H9 (cell line): ENCODE results near the gene DCAF5. TPM values are rescaled to one million over a fixed set of nuclear protein-coding genes. Genes with fewer than 3 reads are reported as not detected.

ENCODE experiments used
- DNase-seq: peaks from one replicate; pipeline ENCODE4 v3.0.0-alpha.2; 2017
- H2AFZ ChIP-seq: one replicate; pipeline ENCODE4 v1.6.1; 2013; ENCODE audit warnings: mild to moderate bottlenecking, low read length, control low read depth, moderate library complexity
- H2AK5ac ChIP-seq: 2 replicates; pipeline ENCODE4 v1.6.1; 2013; ENCODE audit warnings: low read length, control low read depth, mixed read lengths; ENCODE audit not compliant: insufficient read length
- H2BK120ac ChIP-seq: one replicate; pipeline ENCODE4 v1.6.1; 2013; ENCODE audit warnings: low read depth, mild to moderate bottlenecking, low read length, control low read depth, inconsistent platforms; ENCODE audit not compliant: poor library complexity, severe bottlenecking
- H2BK12ac ChIP-seq: 2 replicates; pipeline ENCODE4 v1.6.1; 2013; ENCODE audit warnings: low read length, control low read depth, mixed read lengths, low read depth; ENCODE audit not compliant: insufficient read length
- H2BK15ac ChIP-seq: 2 replicates; pipeline ENCODE4 v1.6.1; 2013; ENCODE audit warnings: low read depth, low read length, control low read depth
- H2BK20ac ChIP-seq: one replicate; pipeline ENCODE4 v1.6.1; 2013; ENCODE audit warnings: low read depth, mild to moderate bottlenecking, low read length, control low read depth, inconsistent platforms; ENCODE audit not compliant: poor library complexity, severe bottlenecking
- H2BK5ac ChIP-seq: 2 replicates; pipeline ENCODE4 v1.6.1; 2013; ENCODE audit warnings: low read length, control low read depth, mixed read lengths; ENCODE audit not compliant: insufficient read length
- H3K14ac ChIP-seq: 2 replicates; pipeline ENCODE4 v1.6.1; 2013; ENCODE audit warnings: low read length, control low read depth; ENCODE audit not compliant: insufficient read depth
- H3K18ac ChIP-seq: 2 replicates; pipeline ENCODE4 v1.6.1; 2013; ENCODE audit warnings: low read depth, mild to moderate bottlenecking, mixed read lengths, low read length, control low read depth; ENCODE audit not compliant: insufficient read length
- H3K23ac ChIP-seq: 2 replicates; pipeline ENCODE4 v1.6.1; 2013; ENCODE audit warnings: low read length, control low read depth, mixed read lengths, low read depth; ENCODE audit not compliant: insufficient read length
- H3K23me2 ChIP-seq: 2 replicates; pipeline ENCODE4 v1.6.1; 2013; ENCODE audit warnings: low read depth, mild to moderate bottlenecking, mixed read lengths, low read length, control low read depth; ENCODE audit not compliant: insufficient read length, poor library complexity, severe bottlenecking
- H3K27ac ChIP-seq: 2 replicates; pipeline ENCODE4 v1.5.1; 2013; ENCODE audit warnings: low read length, control low read depth, mixed read lengths, low read depth; ENCODE audit not compliant: insufficient read length
- H3K27me3 ChIP-seq: 2 replicates; pipeline ENCODE4 v1.6.1; 2013; ENCODE audit warnings: low read length, control low read depth, inconsistent platforms; ENCODE audit not compliant: insufficient read depth
- H3K4ac ChIP-seq: 2 replicates; pipeline ENCODE4 v1.6.1; 2013; ENCODE audit warnings: low read depth, mild to moderate bottlenecking, control low read depth, inconsistent platforms, low read length, moderate library complexity
- H3K4me1 ChIP-seq: 2 replicates; pipeline ENCODE4 v1.6.1; 2013; ENCODE audit warnings: low read length, control low read depth, inconsistent platforms; ENCODE audit not compliant: insufficient read depth
- H3K4me2 ChIP-seq: 2 replicates; pipeline ENCODE4 v1.6.1; 2013; ENCODE audit warnings: low read length, control low read depth, mixed read lengths; ENCODE audit not compliant: insufficient read length, insufficient read depth
- H3K56ac ChIP-seq: 2 replicates; pipeline ENCODE4 v1.6.1; 2013; ENCODE audit warnings: low read depth, mild to moderate bottlenecking, mixed read lengths, low read length, control low read depth; ENCODE audit not compliant: insufficient read length
- H3K79me1 ChIP-seq: 2 replicates; pipeline ENCODE4 v1.6.1; 2013; ENCODE audit warnings: low read depth, mild to moderate bottlenecking, moderate library complexity, low read length, control low read depth, inconsistent platforms; ENCODE audit not compliant: insufficient read depth, poor library complexity, severe bottlenecking
- H3K79me2 ChIP-seq: 2 replicates; pipeline ENCODE4 v1.6.1; 2013; ENCODE audit warnings: low read length, control low read depth, inconsistent platforms; ENCODE audit not compliant: insufficient read depth
- H3K9ac ChIP-seq: 2 replicates; pipeline ENCODE4 v1.6.1; 2013; ENCODE audit warnings: low read length, control low read depth, mixed read lengths; ENCODE audit not compliant: insufficient read length; ENCODE audit errors: extremely low read depth
- H3K9me3 ChIP-seq: one replicate; pipeline ENCODE4 v1.6.1; 2013; ENCODE audit warnings: low read depth, low read length, inconsistent platforms; ENCODE audit not compliant: control insufficient read depth
- H3T11ph ChIP-seq: one replicate; pipeline ENCODE4 v1.6.1; 2013; ENCODE audit warnings: mild to moderate bottlenecking, low read length, control low read depth, inconsistent platforms
- H4K20me1 ChIP-seq: one replicate; pipeline ENCODE4 v1.6.1; 2013; ENCODE audit not compliant: control insufficient read depth, insufficient read length, insufficient read depth
- H4K5ac ChIP-seq: 2 replicates; pipeline ENCODE4 v1.6.1; 2013; ENCODE audit warnings: low read depth, mild to moderate bottlenecking, mixed read lengths, low read length, control low read depth; ENCODE audit not compliant: insufficient read length
- H4K8ac ChIP-seq: replicated peaks from 2 replicates; pipeline ENCODE4 v1.6.1; 2013; ENCODE audit warnings: low read length, control low read depth, mixed read lengths, low read depth; ENCODE audit not compliant: insufficient read length
- H4K91ac ChIP-seq: 2 replicates; pipeline ENCODE4 v1.6.1; 2013; ENCODE audit warnings: low read depth, mild to moderate bottlenecking, moderate library complexity, mixed read lengths, low read length, control low read depth; ENCODE audit not compliant: insufficient read length
- H3K27ac Mint-ChIP-seq, 3 experiments: 2 replicates in 2 of 3; 3 replicates in 1 of 3; pipeline ENCODE4 v1.8.0; 2020 to 2021; ENCODE audit warnings: mixed read lengths in 3 of 3, mild to moderate bottlenecking in 1 of 3, moderate library complexity in 1 of 3
- H3K27me3 Mint-ChIP-seq: 2 replicates; pipeline ENCODE4 v1.8.0; 2021; ENCODE audit warnings: low read depth, mild to moderate bottlenecking, moderate library complexity, mixed read lengths
- H3K36me3 Mint-ChIP-seq, 3 experiments: 2 replicates in 2 of 3; 3 replicates in 1 of 3; pipeline ENCODE4 v1.8.0; 2020 to 2021; ENCODE audit warnings: low read depth in 3 of 3, mixed read lengths in 3 of 3; ENCODE audit not compliant: insufficient read depth in 1 of 3
- H3K4me1 Mint-ChIP-seq, 2 experiments: 2 replicates each; pipeline ENCODE4 v1.8.0; 2020; ENCODE audit warnings: mixed read lengths in 2 of 2
- H3K4me3 Mint-ChIP-seq, 2 experiments: 2 replicates in 1 of 2; 3 replicates in 1 of 2; pipeline ENCODE4 v1.8.0; 2020 to 2021; ENCODE audit warnings: mild to moderate bottlenecking in 2 of 2, mixed read lengths in 2 of 2, moderate library complexity in 1 of 2
- H3K9me3 Mint-ChIP-seq, 2 experiments: 2 replicates in 1 of 2; 3 replicates in 1 of 2; pipeline ENCODE4 v1.8.0; 2020; ENCODE audit warnings: mild to moderate bottlenecking in 2 of 2, mixed read lengths in 2 of 2, moderate library complexity in 1 of 2
- WGBS: extraction: QIAGEN DNeasy Blood & Tissue Kit; methylation state at CpG from one replicate; pipeline ENCODE4 v1.1.7; 2013; ENCODE audit warnings: missing lambda C conversion rate, low lambda C conversion rate, mixed read lengths; ENCODE audit not compliant: insufficient read length; ENCODE audit errors: extremely low coverage; 5-methylcytosine and 5-hydroxymethylcytosine counted together
- total RNA-seq: library from RNA; stranded (reverse); gene quantifications from 2 replicates; pipeline ENCODE4 v1.2.1, GENCODE V29; 2021
- TF ChIP-seq, protein P1 (sequence below): fragments of 200-600 bp; sonication (generic); conservative IDR thresholded peaks from 3 replicates; pipeline ENCODE4 v1.8.0; 2021; ENCODE audit warnings: antibody characterized with exemption, mild to moderate bottlenecking

DCAF5 gene
- total RNA-seq, 1 experiment from 2014 or later: 31.4 TPM

GRCh38 chr14:69115407-69116185 is 37.3 kb downstream of the DCAF5 start:
- Histone ChIP-seq H4K20me1 (no peaks in the 10 kb centered on the region), H4K91ac (no peak overlapping the region), H3K23me2 (no peaks in the 10 kb centered on the region), H3K4me1 (no peaks in the 10 kb centered on the region), H3K27me3 (no peaks in the 10 kb centered on the region), H3K4me2 (no peak overlapping the region), H2BK12ac (no peak overlapping the region), H3K27ac (no peak overlapping the region), H2AFZ (no peak overlapping the region), H2BK120ac (no peak overlapping the region), H3K14ac (no peak overlapping the region), H3K23ac (no peak overlapping the region), H3K4ac (no peak overlapping the region), H2BK20ac (no peak overlapping the region), H3K79me1 (no peaks in the 10 kb centered on the region), H2BK15ac (no peak overlapping the region), H2AK5ac (no peak overlapping the region), H3K9ac (no peak overlapping the region), H3K79me2 (no peaks in the 10 kb centered on the region), H4K8ac (no peak overlapping the region), H3K56ac (no peak overlapping the region), H3T11ph (no peak overlapping the region), H4K5ac (no peak overlapping the region), H3K18ac (no peak overlapping the region), H3K9me3 (no peaks in the 10 kb centered on the region), H2BK5ac (no peak overlapping the region)
- DNase-seq: no peak
- Mint-ChIP-seq H3K9me3 (no peaks in the 10 kb centered on the region), H3K27me3 (no peaks in the 10 kb centered on the region), H3K4me3 (no peak overlapping the region), H3K4me1 (no peaks in the 10 kb centered on the region), H3K36me3 (peaks cover 0 to 19% (median 10%) of the 10 kb centered on the region in 3 experiments; a peak in 5 of 7 replicates), H3K27ac (no peak overlapping the region)
- WGBS: no CpG with 5 or more reads among the region's 3 CpGs
- TF ChIP-seq, protein P1, sequence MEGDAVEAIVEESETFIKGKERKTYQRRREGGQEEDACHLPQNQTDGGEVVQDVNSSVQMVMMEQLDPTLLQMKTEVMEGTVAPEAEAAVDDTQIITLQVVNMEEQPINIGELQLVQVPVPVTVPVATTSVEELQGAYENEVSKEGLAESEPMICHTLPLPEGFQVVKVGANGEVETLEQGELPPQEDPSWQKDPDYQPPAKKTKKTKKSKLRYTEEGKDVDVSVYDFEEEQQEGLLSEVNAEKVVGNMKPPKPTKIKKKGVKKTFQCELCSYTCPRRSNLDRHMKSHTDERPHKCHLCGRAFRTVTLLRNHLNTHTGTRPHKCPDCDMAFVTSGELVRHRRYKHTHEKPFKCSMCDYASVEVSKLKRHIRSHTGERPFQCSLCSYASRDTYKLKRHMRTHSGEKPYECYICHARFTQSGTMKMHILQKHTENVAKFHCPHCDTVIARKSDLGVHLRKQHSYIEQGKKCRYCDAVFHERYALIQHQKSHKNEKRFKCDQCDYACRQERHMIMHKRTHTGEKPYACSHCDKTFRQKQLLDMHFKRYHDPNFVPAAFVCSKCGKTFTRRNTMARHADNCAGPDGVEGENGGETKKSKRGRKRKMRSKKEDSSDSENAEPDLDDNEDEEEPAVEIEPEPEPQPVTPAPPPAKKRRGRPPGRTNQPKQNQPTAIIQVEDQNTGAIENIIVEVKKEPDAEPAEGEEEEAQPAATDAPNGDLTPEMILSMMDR: no peak
